ENCODE data around the gene FHIP2A.
"Not testable (repeated sequence)": the region's sequence is repeated elsewhere in the genome, so short reads cannot be mapped to it uniquely, and the experiment has no call there.

The FHIP2A gene

GRCh38 chr10:114821915-114822443 lies 399 bp downstream of the FHIP2A start:
- peak in 3 of 6 experiments; percentile 54 to 82 (median 67) for DNase-seq

GRCh38 chr10:114822444-114823076 lies 980 bp downstream of the FHIP2A start:
- peak in 3 of 6 experiments; percentile 1 to 65 (median 41) for DNase-seq

- DNase-seq = no peak
These were observed 1.5 kb downstream of the FHIP2A start for GRCh38 chr10:114823077-114823463.

- DNase-seq = no peak
These were observed 2.8 kb downstream of the FHIP2A start for GRCh38 chr10:114824391-114824790.

- DNase-seq = no peak
These were observed 4.1 kb downstream of the FHIP2A start for GRCh38 chr10:114825513-114826253.

GRCh38 chr10:114829160-114829909 lies 7.8 kb downstream of the FHIP2A start:
- no peak for DNase-seq

- DNase-seq = no peak
These were observed 9.7 kb downstream of the FHIP2A start for GRCh38 chr10:114831186-114831867.

GRCh38 chr10:114837690-114838089 lies 16.1 kb downstream of the FHIP2A start:
- DNase-seq = no peak

GRCh38 chr10:114839901-114840300 lies 18.3 kb downstream of the FHIP2A start:
- no peak for DNase-seq

GRCh38 chr10:114845978-114846693 lies 24.6 kb downstream of the FHIP2A start:
- DNase-seq = no peak

- not testable (repeated sequence) for DNase-seq
These were observed 25.9 kb downstream of the FHIP2A start for GRCh38 chr10:114847517-114847916.

GRCh38 chr10:114849674-114850073 lies 28.1 kb downstream of the FHIP2A start:
- DNase-seq = no peak

GRCh38 chr10:114850126-114850525 lies 28.5 kb downstream of the FHIP2A start:
- DNase-seq = no peak

- DNase-seq = no peak
These were observed 29.8 kb downstream of the FHIP2A start for GRCh38 chr10:114851336-114851735.

- no peak for DNase-seq
These were observed 30.6 kb downstream of the FHIP2A start for GRCh38 chr10:114852197-114852596.

GRCh38 chr10:114854906-114855305 lies 33.3 kb downstream of the FHIP2A start:
- DNase-seq = no peak

GRCh38 chr10:114855776-114856543 lies 34.4 kb downstream of the FHIP2A start:
- no peak for DNase-seq

GRCh38 chr10:114856544-114857287 lies 35.1 kb downstream of the FHIP2A start:
- DNase-seq = no peak

- DNase-seq = not testable (repeated sequence)
These were observed 35.6 kb downstream of the FHIP2A start for GRCh38 chr10:114857288-114857565.

GRCh38 chr10:114857922-114858629 lies 36.5 kb downstream of the FHIP2A start:
- no peak for DNase-seq

All from stimulated activated naive CD4-positive, alpha-beta T cell (primary cell).